CD4-positive, CD25-positive, alpha-beta regulatory T cell (primary cell): ENCODE results near the gene OR10H5. TPM values are rescaled to one million over a fixed set of nuclear protein-coding genes. Genes with fewer than 3 reads are reported as not detected.
"Not testable (repeated sequence)": the region's sequence is repeated elsewhere in the genome, so short reads cannot be mapped to it uniquely, and the experiment has no call there.

Source experiments
- ATAC-seq, 2 donors: fragments of 150-1000 bp; cut with Tn5 transposase; one replicate each; pipeline ENCODE4 v1.10.0; 2021; ENCODE audit warnings: low read depth in 2 of 2, moderate number of reproducible peaks in 2 of 2, moderate library complexity in 1 of 2
- DNase-seq, 3 donors: peaks; one replicate each; pipeline versions ENCODE4 v3.0.0 to v3.0.0-alpha.2; 2012 to 2022; ENCODE audit warnings: mixed read lengths in 1 of 3
- H3K27ac ChIP-seq: one replicate; pipeline ENCODE4 v1.7.0; 2013; ENCODE audit warnings: mild to moderate bottlenecking, low read length; ENCODE audit not compliant: insufficient read depth, poor library complexity, severe bottlenecking
- H3K27me3 ChIP-seq: one replicate; pipeline ENCODE4 v1.7.0; 2013; ENCODE audit warnings: low read length; ENCODE audit not compliant: control insufficient read depth, insufficient read depth
- H3K36me3 ChIP-seq: one replicate; pipeline ENCODE4 v1.7.0; 2013; ENCODE audit warnings: mild to moderate bottlenecking, low read length, moderate library complexity; ENCODE audit not compliant: control insufficient read depth, insufficient read depth
- H3K4me1 ChIP-seq: 2 replicates; pipeline ENCODE4 v1.7.0; 2013; ENCODE audit warnings: mild to moderate bottlenecking, low read length; ENCODE audit not compliant: insufficient read depth, control insufficient read depth, poor library complexity, severe bottlenecking
- H3K4me3 ChIP-seq: one replicate; pipeline ENCODE4 v1.7.0; 2013; ENCODE audit warnings: low read depth, mild to moderate bottlenecking, low read length, moderate library complexity
- H3K9me3 ChIP-seq, 2 experiments: 1 replicate in 1 of 2; 2 replicates in 1 of 2; pipeline ENCODE4 v1.7.0; 2013; ENCODE audit warnings: low read length in 2 of 2, mild to moderate bottlenecking in 1 of 2, moderate library complexity in 1 of 2; ENCODE audit not compliant: control insufficient read depth in 2 of 2
- H3K27ac Mint-ChIP-seq, 3 donors: one replicate each; pipeline ENCODE4 v1.8.0; 2020 to 2022; ENCODE audit warnings: mild to moderate bottlenecking in 3 of 3, mixed read lengths in 3 of 3, moderate library complexity in 2 of 3
- H3K27me3 Mint-ChIP-seq: one replicate; pipeline ENCODE4 v1.8.0; 2022; ENCODE audit warnings: mild to moderate bottlenecking, mixed read lengths
- H3K36me3 Mint-ChIP-seq: one replicate; pipeline ENCODE4 v1.8.0; 2020; ENCODE audit warnings: mixed read lengths
- H3K4me1 Mint-ChIP-seq, 4 donors: one replicate each; pipeline ENCODE4 v1.8.0; 2020 to 2022; ENCODE audit warnings: mixed read lengths in 4 of 4, mild to moderate bottlenecking in 1 of 4
- H3K4me3 Mint-ChIP-seq, 4 donors: one replicate each; pipeline ENCODE4 v1.8.0; 2020 to 2022; ENCODE audit warnings: mild to moderate bottlenecking in 4 of 4, mixed read lengths in 4 of 4, moderate library complexity in 3 of 4
- H3K9me3 Mint-ChIP-seq, 7 donors: one replicate each; pipeline ENCODE4 v1.8.0; 2020 to 2022; ENCODE audit warnings: mixed read lengths in 7 of 7, mild to moderate bottlenecking in 3 of 7, moderate library complexity in 2 of 7
- polyA plus RNA-seq, 4 donors: library from polyadenylated mRNA; unstranded; fragments of 300-500 nt; fragmentation: Illumina TruSeq; gene quantifications; one replicate each; pipeline ENCODE4 v1.2.3, GENCODE V29; 2021
- total RNA-seq: library from RNA; stranded (reverse); gene quantifications from one replicate; pipeline ENCODE4 v1.2.3, GENCODE V29; 2022

Gene OR10H5
- total and polyA plus RNA-seq, 5 donors from 2014 or later = not detected

- H3K9me3 ChIP-seq = no peaks in the 10 kb centered on the region
- H3K27me3 Mint-ChIP-seq = peaks cover 4% of the 10 kb centered on the region
- DNase-seq (no peak), ATAC-seq (no peak)
- peak overlapping the region in 1 of 3 donors; percentile 47 for H3K27ac Mint-ChIP-seq
- H3K9me3 Mint-ChIP-seq = no peaks in the 10 kb centered on the region
- no peak overlapping the region for H3K4me3 Mint-ChIP-seq
- H3K4me3 ChIP-seq = no peak overlapping the region
- no peaks in the 10 kb centered on the region for H3K36me3 Mint-ChIP-seq
- no peak overlapping the region for H3K27ac ChIP-seq
- H3K27me3 ChIP-seq = no peaks in the 10 kb centered on the region
- no peaks in the 10 kb centered on the region for H3K36me3 ChIP-seq
- no peaks in the 10 kb centered on the region for H3K4me1 ChIP-seq
- no peaks in the 10 kb centered on the region for H3K4me1 Mint-ChIP-seq
These were observed 41.8 kb downstream of the OR10H5 start for GRCh38 chr19:15829306-15829698.

GRCh38 chr19:15829786-15830185 is 42.3 kb downstream of the OR10H5 start:
- H3K27ac Mint-ChIP-seq = peak overlapping the region in 1 of 3 donors; percentile 20
- ATAC-seq (no peak), DNase-seq (no peak)
- H3K4me1 ChIP-seq = no peaks in the 10 kb centered on the region
- H3K27me3 ChIP-seq = no peaks in the 10 kb centered on the region
- H3K9me3 ChIP-seq = no peaks in the 10 kb centered on the region
- H3K36me3 Mint-ChIP-seq = no peaks in the 10 kb centered on the region
- H3K4me1 Mint-ChIP-seq = no peaks in the 10 kb centered on the region
- no peak overlapping the region for H3K27ac ChIP-seq
- peaks cover 4% of the 10 kb centered on the region for H3K27me3 Mint-ChIP-seq
- H3K4me3 ChIP-seq = no peak overlapping the region
- H3K4me3 Mint-ChIP-seq = no peak overlapping the region
- H3K9me3 Mint-ChIP-seq = no peaks in the 10 kb centered on the region
- H3K36me3 ChIP-seq = no peaks in the 10 kb centered on the region

GRCh38 chr19:15831626-15832025 is 44.2 kb downstream of the OR10H5 start:
- Histone ChIP-seq H3K27ac (no peak overlapping the region), H3K36me3 (no peaks in the 10 kb centered on the region), H3K9me3 (no peaks in the 10 kb centered on the region), H3K27me3 (no peaks in the 10 kb centered on the region), H3K4me1 (peaks cover 5% of the 10 kb centered on the region), H3K4me3 (no peak overlapping the region)
- ATAC-seq = no peak
- no peak for DNase-seq
- Mint-ChIP-seq H3K4me1 (peaks cover 3 to 8% (median 6%) of the 10 kb centered on the region in 4 donors), H3K9me3 (peaks cover 0 to 2% (median 0%) of the 10 kb centered on the region in 7 donors), H3K36me3 (no peaks in the 10 kb centered on the region), H3K4me3 (no peak overlapping the region), H3K27me3 (peaks cover 12% of the 10 kb centered on the region), H3K27ac (no peak overlapping the region)

- peaks cover 10 to 24% (median 17%) of the 10 kb centered on the region in 4 donors for H3K4me1 Mint-ChIP-seq
- peaks cover 10% of the 10 kb centered on the region for H3K4me1 ChIP-seq
- not testable (repeated sequence) for DNase-seq, H3K4me3 ChIP-seq, H3K36me3 Mint-ChIP-seq, ATAC-seq, H3K4me3 Mint-ChIP-seq, H3K27me3 Mint-ChIP-seq, H3K27ac Mint-ChIP-seq, H3K9me3 ChIP-seq, H3K36me3 ChIP-seq, H3K27me3 ChIP-seq, H3K9me3 Mint-ChIP-seq, H3K27ac ChIP-seq
These were observed 46.8 kb downstream of the OR10H5 start for GRCh38 chr19:15834232-15834631.

- H3K27ac ChIP-seq = peak overlapping the region; percentile 95
- DNase-seq = peak; percentile 46 to 86 (median 76)
- Mint-ChIP-seq H3K27ac (peak overlapping the region in 2 of 3 donors; percentile 99 to 100), H3K4me1 (peaks cover 10 to 27% (median 19%) of the 10 kb centered on the region in 4 donors), H3K4me3 (peak overlapping the region; percentile 92 to 98 (median 94))
- H3K27me3 ChIP-seq, H3K36me3 ChIP-seq, H3K36me3 Mint-ChIP-seq, H3K27me3 Mint-ChIP-seq, H3K9me3 ChIP-seq, H3K9me3 Mint-ChIP-seq: not testable (repeated sequence)
- ATAC-seq = peak; percentile 44 to 45
- H3K4me1 ChIP-seq = peaks cover 10% of the 10 kb centered on the region
- H3K4me3 ChIP-seq = peak overlapping the region; percentile 77
These were observed 48.3 kb downstream of the OR10H5 start for GRCh38 chr19:15835565-15836329.

GRCh38 chr19:15836330-15837220 is 49.1 kb downstream of the OR10H5 start:
- no peaks in the 10 kb centered on the region for H3K36me3 ChIP-seq
- Mint-ChIP-seq H3K36me3 (no peaks in the 10 kb centered on the region), H3K27ac (peak overlapping the region in 2 of 3 donors; percentile 99 to 100), H3K9me3 (peaks cover 0 to 2% (median 0%) of the 10 kb centered on the region in 7 donors), H3K4me3 (peak overlapping the region; percentile 92 to 98 (median 94)), H3K27me3 (peaks cover 8% of the 10 kb centered on the region), H3K4me1 (peaks cover 10 to 27% (median 19%) of the 10 kb centered on the region in 4 donors)
- peak; percentile 93 to 98 (median 95) for DNase-seq
- H3K4me1 ChIP-seq = peaks cover 10% of the 10 kb centered on the region
- H3K27ac ChIP-seq = peak overlapping the region; percentile 95
- H3K4me3 ChIP-seq = peak overlapping the region; percentile 77
- peak; percentile 93 to 95 for ATAC-seq
- H3K9me3 ChIP-seq = no peaks in the 10 kb centered on the region
- H3K27me3 ChIP-seq = no peaks in the 10 kb centered on the region

GRCh38 chr19:15837221-15837731 is 49.8 kb downstream of the OR10H5 start:
- Histone ChIP-seq H3K27ac (peak overlapping the region; percentile 95), H3K36me3 (no peaks in the 10 kb centered on the region), H3K4me3 (peak overlapping the region; percentile 77), H3K4me1 (peaks cover 10% of the 10 kb centered on the region), H3K27me3 (no peaks in the 10 kb centered on the region), H3K9me3 (no peaks in the 10 kb centered on the region)
- peaks cover 0 to 2% (median 0%) of the 10 kb centered on the region in 7 donors for H3K9me3 Mint-ChIP-seq
- H3K4me1 Mint-ChIP-seq = peaks cover 10 to 33% (median 21%) of the 10 kb centered on the region in 4 donors
- ATAC-seq = no peak
- H3K27ac Mint-ChIP-seq = peak overlapping the region in 2 of 3 donors; percentile 95 to 97
- H3K27me3 Mint-ChIP-seq = peaks cover 8% of the 10 kb centered on the region
- peak overlapping the region; percentile 92 to 96 (median 94) for H3K4me3 Mint-ChIP-seq
- no peaks in the 10 kb centered on the region for H3K36me3 Mint-ChIP-seq
- DNase-seq = no peak
